HCT116 (cell line): ENCODE data around the gene FN3KRP. TPM values are rescaled to one million over a fixed set of nuclear protein-coding genes. Genes with fewer than 3 reads are reported as not detected.

Experiments used
- ATAC-seq: fragments of 200-7000 bp; cut with Tn5 transposase; 2 replicates; pipeline ENCODE4 v1.9.1; 2020; ENCODE audit warnings: mild to moderate bottlenecking, moderate library complexity
- BruUV-seq: library from RNA; stranded (reverse); fragments of 400-500 nt; replicated peaks from 2 replicates; lab custom pipeline; 2021; lab: Mats Ljungman, UMichigan
- CTCF ChIA-PET: fragments of 300-600 bp; sonication (Branson Sonifier 250); formaldehyde crosslinking; loops from one replicate; lab custom pipeline; 2021; ENCODE audit warnings: antibody characterized with exemption; lab: Charles Lee
- POLR2A ChIA-PET: fragments of 300-600, 350-600 bp; sonication (Branson Sonifier 250); formaldehyde crosslinking; loops from one replicate; lab custom pipeline; 2021; ENCODE audit warnings: antibody characterized with exemption; lab: Charles Lee
- RAD21 ChIA-PET, 2 experiments: fragments of 300-600 bp; sonication (Branson Sonifier 250); formaldehyde crosslinking; loops; one replicate each; lab custom pipeline; 2023; ENCODE audit warnings: low total read pairs in 2 of 2; ENCODE audit not compliant: uncharacterized antibody in 2 of 2, unreplicated experiment in 2 of 2, low non-redundant PET in 1 of 2; lab: Charles Lee
- DNase-seq: peaks from one replicate; pipeline ENCODE4 v3.0.0-alpha.2; 2010; ENCODE audit warnings: low read depth, low spot score
- H2AFZ ChIP-seq: fragments of 200-600 bp; shearing (Covaris generic), sonication (generic); 2 replicates; pipeline ENCODE4 v1.6.1; 2017; ENCODE audit warnings: low read depth, mixed run types, mixed read lengths, antibody characterized with exemption, low read length; ENCODE audit not compliant: poor library complexity, severe bottlenecking
- H3K27ac ChIP-seq: 2 replicates; pipeline ENCODE4 v1.5.1; 2012; ENCODE audit warnings: low read depth, low read length
- H3K27me3 ChIP-seq: fragments of 200-600 bp; sonication (generic); 2 replicates; pipeline ENCODE4 v1.6.1; 2016; ENCODE audit warnings: mixed run types, low read length, mixed read lengths; ENCODE audit not compliant: insufficient read depth
- H3K36me3 ChIP-seq, 2 experiments: fragments of 200-500 bp in 1 of 2; fragments of 200-600 bp in 1 of 2; sonication (Bioruptor generic) in 1 of 2; sonication (generic) in 1 of 2; 2 replicates each; pipeline versions ENCODE4 v1.5.1 to v1.6.1; 2014 to 2016; ENCODE audit warnings: low read length in 2 of 2, inconsistent platforms in 1 of 2, mixed read lengths in 1 of 2, mixed run types in 1 of 2; ENCODE audit not compliant: insufficient read depth in 2 of 2, control insufficient read depth in 1 of 2
- H3K4me1 ChIP-seq, 2 experiments: fragments of 200-600 bp in 1 of 2; sonication (generic) in 1 of 2; 2 replicates each; pipeline versions ENCODE4 v1.5.1 to v1.6.1; 2012 to 2017; ENCODE audit warnings: low read length in 2 of 2, inconsistent platforms in 1 of 2, mild to moderate bottlenecking in 1 of 2, mixed read lengths in 1 of 2, mixed run types in 1 of 2, moderate library complexity in 1 of 2; ENCODE audit not compliant: insufficient read depth in 2 of 2, control insufficient read depth in 1 of 2
- H3K4me2 ChIP-seq: fragments of 200-600 bp; sonication (generic); 2 replicates; pipeline ENCODE4 v1.6.1; 2017; ENCODE audit warnings: mixed run types, low read length, mixed read lengths
- H3K4me3 ChIP-seq, 2 experiments: fragments of 200-600 bp in 1 of 2; sonication (generic) in 1 of 2; replicated peaks in 1 of 2; 2 replicates each; pipeline ENCODE4 v1.5.1; 2011 to 2016; ENCODE audit warnings: low read length in 2 of 2, control low read depth in 1 of 2, low read depth in 1 of 2, mild to moderate bottlenecking in 1 of 2, mixed read lengths in 1 of 2, mixed run types in 1 of 2
- H3K79me2 ChIP-seq: fragments of 200-600 bp; sonication (generic); 2 replicates; pipeline ENCODE4 v1.6.1; 2017; ENCODE audit warnings: mild to moderate bottlenecking, mixed run types, low read length, moderate library complexity, mixed read lengths; ENCODE audit not compliant: insufficient read depth
- H3K9ac ChIP-seq: fragments of 200-600 bp; sonication (generic); 2 replicates; pipeline ENCODE4 v1.6.1; 2016; ENCODE audit warnings: low read length, mixed read lengths
- H3K9me2 ChIP-seq: fragments of 200-600 bp; sonication (generic), shearing (Covaris generic); 2 replicates; pipeline ENCODE4 v1.6.1; 2017; ENCODE audit warnings: mixed run types, mild to moderate bottlenecking, moderate library complexity; ENCODE audit not compliant: insufficient read depth
- H3K9me3 ChIP-seq, 2 experiments: fragments of 200-500 bp in 1 of 2; fragments of 200-600 bp in 1 of 2; sonication (Bioruptor generic) in 1 of 2; sonication (generic) in 1 of 2; 2 replicates each; pipeline ENCODE4 v1.6.1; 2014 to 2017; ENCODE audit warnings: low read length in 2 of 2, mixed read lengths in 2 of 2, inconsistent platforms in 1 of 2, low read depth in 1 of 2, mild to moderate bottlenecking in 1 of 2, mixed run types in 1 of 2, moderate library complexity in 1 of 2; ENCODE audit not compliant: control insufficient read depth in 1 of 2, insufficient read depth in 1 of 2
- H4K20me1 ChIP-seq: fragments of 200-600 bp; sonication (generic), shearing (Covaris generic); 2 replicates; pipeline ENCODE4 v1.6.1; 2017; ENCODE audit warnings: mixed run types, mild to moderate bottlenecking, moderate library complexity; ENCODE audit not compliant: insufficient read depth
- CBX3 ChIP-seq: IDR thresholded peaks from 2 replicates; pipeline ENCODE4 v1.6.1; 2012; ENCODE audit warnings: low read depth
- CEBPB ChIP-seq: IDR thresholded peaks from 2 replicates; pipeline ENCODE4 v1.6.1; 2012; ENCODE audit warnings: low read depth
- EZH2 ChIP-seq: fragments of 200-600 bp; sonication (generic); IDR thresholded peaks from 2 replicates; pipeline ENCODE4 v1.6.1; 2017; ENCODE audit warnings: antibody characterized with exemption, mixed run types
- FOSL1 ChIP-seq: IDR thresholded peaks from 2 replicates; pipeline ENCODE4 v1.6.1; 2012; ENCODE audit warnings: low read depth
- SP1 ChIP-seq: IDR thresholded peaks from 2 replicates; pipeline ENCODE4 v1.6.1; 2012; ENCODE audit warnings: low read depth
- ZNF274 ChIP-seq: fragments of 200-500 bp; sonication (Bioruptor generic); IDR thresholded peaks from 2 replicates; pipeline ENCODE4 v1.6.1; 2014; ENCODE audit warnings: mild to moderate bottlenecking, low read depth, low read length, inconsistent platforms
- intact Hi-C: fragments of 100-400 bp; cut with micrococcal nuclease; formaldehyde crosslinking; loops from 2 replicates; pipeline ENCODE4 v1.10.0; 2022
- total RNA-seq: library from RNA; stranded (reverse); gene quantifications from one replicate; pipeline ENCODE4 v1.2.1, GENCODE V29; 2021; ENCODE audit not compliant: unreplicated experiment
- TF ChIP-seq, protein P1 (sequence below): IDR thresholded peaks from 2 replicates; pipeline ENCODE4 v1.6.1; 2012
- TF ChIP-seq, protein P2 (sequence below): IDR thresholded peaks from 2 replicates; pipeline ENCODE4 v1.6.1; 2011; ENCODE audit warnings: mild to moderate bottlenecking, low read length, moderate library complexity; ENCODE audit not compliant: insufficient replicate concordance; ENCODE audit errors: extremely low read depth

Gene FN3KRP
- total RNA-seq, 1 experiment from 2014 or later, result 35.2 TPM

DNA sequence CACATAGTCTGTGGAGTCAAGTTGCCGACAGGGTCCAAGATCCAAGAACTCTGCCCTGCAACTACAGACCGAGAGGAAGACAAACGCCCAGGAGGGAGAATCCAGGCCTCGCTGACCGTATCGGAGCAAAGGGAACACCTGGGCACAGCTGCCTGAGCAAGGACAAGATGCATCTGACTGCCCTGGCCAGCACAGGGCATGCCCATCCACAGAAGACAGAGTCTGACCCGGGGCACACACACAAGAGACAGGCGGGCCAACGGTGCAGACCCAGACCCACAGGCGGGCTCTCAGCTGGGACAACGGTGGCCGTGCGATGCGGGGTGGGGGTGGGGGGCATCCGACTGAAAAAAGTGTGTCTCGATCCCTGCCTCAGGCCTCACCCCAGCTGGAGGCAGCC lies 24.2 kb upstream of the FN3KRP start:
- intact Hi-C loops, result no loop called here
- Histone ChIP-seq H4K20me1 (no peaks in the 10 kb centered on the region), H3K9me3 (peaks cover 16 to 24% of the 10 kb centered on the region in 2 experiments; a peak in 3 of 4 replicates), H3K79me2 (no peaks in the 10 kb centered on the region), H3K9ac (no peak overlapping the region), H3K36me3 (no peaks in the 10 kb centered on the region), H3K4me2 (no peak overlapping the region), H3K27me3 (no peaks in the 10 kb centered on the region), H3K27ac (no peak overlapping the region), H3K4me3 (no peak overlapping the region), H3K9me2 (no peaks in the 10 kb centered on the region), H3K4me1 (peaks cover under 1 to 3% of the 10 kb centered on the region in 2 experiments; a peak in 2 of 4 replicates), H2AFZ (no peak overlapping the region)
- ChIA-PET RAD21 (no interaction called here), POLR2A (no interaction called here), CTCF (no interaction called here)
- TF ChIP-seq EZH2 (no peak), ZNF274 (no peak), CBX3 (no peak), SP1 (no peak), CEBPB (no peak), FOSL1 (no peak)
- TF ChIP-seq, protein P1, sequence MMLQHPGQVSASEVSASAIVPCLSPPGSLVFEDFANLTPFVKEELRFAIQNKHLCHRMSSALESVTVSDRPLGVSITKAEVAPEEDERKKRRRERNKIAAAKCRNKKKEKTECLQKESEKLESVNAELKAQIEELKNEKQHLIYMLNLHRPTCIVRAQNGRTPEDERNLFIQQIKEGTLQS, result no peak
- TF ChIP-seq, protein P2, sequence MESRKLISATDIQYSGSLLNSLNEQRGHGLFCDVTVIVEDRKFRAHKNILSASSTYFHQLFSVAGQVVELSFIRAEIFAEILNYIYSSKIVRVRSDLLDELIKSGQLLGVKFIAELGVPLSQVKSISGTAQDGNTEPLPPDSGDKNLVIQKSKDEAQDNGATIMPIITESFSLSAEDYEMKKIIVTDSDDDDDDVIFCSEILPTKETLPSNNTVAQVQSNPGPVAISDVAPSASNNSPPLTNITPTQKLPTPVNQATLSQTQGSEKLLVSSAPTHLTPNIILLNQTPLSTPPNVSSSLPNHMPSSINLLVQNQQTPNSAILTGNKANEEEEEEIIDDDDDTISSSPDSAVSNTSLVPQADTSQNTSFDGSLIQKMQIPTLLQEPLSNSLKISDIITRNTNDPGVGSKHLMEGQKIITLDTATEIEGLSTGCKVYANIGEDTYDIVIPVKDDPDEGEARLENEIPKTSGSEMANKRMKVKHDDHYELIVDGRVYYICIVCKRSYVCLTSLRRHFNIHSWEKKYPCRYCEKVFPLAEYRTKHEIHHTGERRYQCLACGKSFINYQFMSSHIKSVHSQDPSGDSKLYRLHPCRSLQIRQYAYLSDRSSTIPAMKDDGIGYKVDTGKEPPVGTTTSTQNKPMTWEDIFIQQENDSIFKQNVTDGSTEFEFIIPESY, result no peak
- no TSS peak for BruUV-seq
- DNase-seq (no peak), ATAC-seq (no peak)
